ENCODE measurements around the gene AGAP3. TPM values are rescaled to one million over a fixed set of nuclear protein-coding genes. Genes with fewer than 3 reads are reported as not detected.

AGAP3 gene
- total RNA-seq, 1 donor from 2014 or later: 77.8 TPM

- H3K9me3 Mint-ChIP-seq (ENCODE audit: low read depth): no peaks in the 10 kb centered on the region
- no peaks in the 10 kb centered on the region for H3K36me3 Mint-ChIP-seq (ENCODE audit: low read depth)
- H3K27me3 Mint-ChIP-seq (ENCODE audit: low read depth): no peaks in the 10 kb centered on the region
- H3K4me1 Mint-ChIP-seq (ENCODE audit: low read depth): peaks cover 46% of the 10 kb centered on the region
- TF ChIP-seq CTCF (IDR thresholded peaks at IDR 0.05): peak; percentile 71
- H3K27ac Mint-ChIP-seq (ENCODE audit: unreplicated experiment): peak overlapping the region; percentile 99
- peak overlapping the region; percentile 78 for H3K4me3 Mint-ChIP-seq (ENCODE audit: unreplicated experiment)
- no peak for DNase-seq (ENCODE audit: low spot score)
Measured at GRCh38 chr7:151087245-151088018, 1.2 kb downstream of the AGAP3 start.

- H3K27ac Mint-ChIP-seq (ENCODE audit: unreplicated experiment): peak overlapping the region; percentile 99
- H3K4me3 Mint-ChIP-seq (ENCODE audit: unreplicated experiment): peak overlapping the region; percentile 78
- H3K36me3 Mint-ChIP-seq (ENCODE audit: low read depth): no peaks in the 10 kb centered on the region
- no peaks in the 10 kb centered on the region for H3K9me3 Mint-ChIP-seq (ENCODE audit: low read depth)
- no peak for DNase-seq (ENCODE audit: low spot score)
- H3K4me1 Mint-ChIP-seq (ENCODE audit: low read depth): peaks cover 40% of the 10 kb centered on the region
- no peaks in the 10 kb centered on the region for H3K27me3 Mint-ChIP-seq (ENCODE audit: low read depth)
- TF ChIP-seq CTCF (IDR thresholded peaks at IDR 0.05): no peak
Measured at GRCh38 chr7:151088019-151088855, 2.0 kb downstream of the AGAP3 start.

GRCh38 chr7:151088856-151089699, 2.8 kb downstream of the AGAP3 start:
- DNase-seq (ENCODE audit: low spot score): no peak
- no peaks in the 10 kb centered on the region for H3K9me3 Mint-ChIP-seq (ENCODE audit: low read depth)
- no peaks in the 10 kb centered on the region for H3K36me3 Mint-ChIP-seq (ENCODE audit: low read depth)
- H3K4me3 Mint-ChIP-seq (ENCODE audit: unreplicated experiment): peak overlapping the region; percentile 78
- no peaks in the 10 kb centered on the region for H3K27me3 Mint-ChIP-seq (ENCODE audit: low read depth)
- H3K4me1 Mint-ChIP-seq (ENCODE audit: low read depth): peaks cover 40% of the 10 kb centered on the region
- no peak for TF ChIP-seq CTCF (IDR thresholded peaks at IDR 0.05)
- peak overlapping the region; percentile 99 for H3K27ac Mint-ChIP-seq (ENCODE audit: unreplicated experiment)

- DNase-seq (ENCODE audit: low spot score): no peak
- Mint-ChIP-seq H3K27ac (ENCODE audit: unreplicated experiment) (peak overlapping the region; percentile 99), H3K4me1 (ENCODE audit: low read depth) (peaks cover 44% of the 10 kb centered on the region), H3K4me3 (ENCODE audit: unreplicated experiment) (peak overlapping the region; percentile 78), H3K9me3 (ENCODE audit: low read depth) (no peaks in the 10 kb centered on the region), H3K36me3 (ENCODE audit: low read depth) (no peaks in the 10 kb centered on the region), H3K27me3 (ENCODE audit: low read depth) (no peaks in the 10 kb centered on the region)
- TF ChIP-seq CTCF (IDR thresholded peaks at IDR 0.05): no peak
Measured at GRCh38 chr7:151089893-151090730, 3.8 kb downstream of the AGAP3 start.

Measured in chondrocyte (in vitro differentiated cells).